Thyroid gland (tissue), 4 donors: ENCODE data around the gene GATB.

Source experiments
- CTCF ChIP-seq, 6 experiments: fragments of 200-600 bp in 3 of 6; fragments of 450-650 bp in 3 of 6; sonication (generic) in 3 of 6; IDR thresholded peaks; one replicate each; pipeline ENCODE4 v1.5.1; 2016 to 2019; ENCODE audit warnings: antibody characterized with exemption in 6 of 6, mild to moderate bottlenecking in 2 of 6, inconsistent platforms in 1 of 6, moderate library complexity in 1 of 6
- POLR2A ChIP-seq, 2 donors: fragments of 450-650 bp; IDR thresholded peaks; one replicate each; pipeline ENCODE4 v1.6.1; 2017; ENCODE audit warnings: antibody characterized with exemption in 2 of 2, mild to moderate bottlenecking in 2 of 2, moderate library complexity in 1 of 2

GRCh38 chr4:151721466-151721865 is 39.3 kb downstream of the GATB start:
- TF ChIP-seq CTCF (IDR thresholded peaks at IDR 0.05), result no peak
- no peak for TF ChIP-seq POLR2A (IDR thresholded peaks at IDR 0.05)
